Endothelial cell of hepatic sinusoid (primary cell): ENCODE measurements around the gene RFPL3.

Source experiments
- in situ Hi-C: cut with HindIII; loops from 2 replicates; pipeline ENCODE4 v1.10.0; 2017; ENCODE audit warnings: low sequenced_read_pairs

The RFPL3 gene

GRCh38 chr22:32409977-32410376, 52.3 kb downstream of the RFPL3 start:
- in situ Hi-C loops: loop anchor here (5.0 to 10.0 kb wide), 2 partner anchors 65 to 72 kb away; no protein-coding TSS in a partner anchor

DNA sequence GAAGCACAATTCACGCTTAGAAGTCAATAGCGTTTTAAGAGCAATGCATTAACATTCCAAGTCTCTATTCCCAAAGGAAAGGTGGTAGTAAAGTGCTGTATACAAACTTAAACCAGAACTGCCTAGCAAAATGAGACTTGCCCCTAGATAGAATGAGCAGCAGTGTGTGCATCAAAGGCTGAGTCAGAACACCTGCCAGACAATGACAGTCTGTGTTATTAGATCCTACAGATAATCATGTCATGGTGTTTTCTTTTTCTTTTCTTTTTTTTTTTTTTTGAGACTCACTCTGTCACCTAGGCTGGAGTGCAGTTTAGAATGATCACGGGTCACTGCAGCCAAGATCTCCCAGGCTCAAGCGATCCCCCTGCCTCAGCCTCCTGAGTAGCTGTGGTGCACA, 52.8 kb downstream of the RFPL3 start:
- in situ Hi-C loops: loop anchor here (5.0 kb wide), 1 partner anchor 72 kb away; no protein-coding TSS in a partner anchor
